ENCODE data around the gene CP.
A peak's percentile ranks its signal among the peaks of the same experiment; 100 is the strongest.

The CP gene

DNA sequence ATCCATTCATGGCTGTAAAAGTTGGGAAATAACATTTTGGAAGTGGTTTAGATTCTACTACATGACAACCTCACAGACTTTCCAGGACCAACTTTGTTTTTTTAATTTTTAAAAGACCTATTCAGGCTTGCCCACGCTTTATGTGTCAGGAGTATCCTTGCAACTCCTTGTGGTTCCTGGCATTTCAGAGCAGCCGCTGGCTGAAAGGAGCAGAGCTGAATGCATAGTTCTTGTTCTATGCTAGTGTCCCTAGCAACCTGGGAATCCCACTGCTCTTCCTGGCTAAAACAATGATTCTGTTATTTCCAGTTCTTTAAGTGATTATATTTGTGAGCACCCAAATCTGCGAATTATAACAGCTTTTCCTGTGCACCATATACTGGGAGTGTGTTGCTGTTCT, 34.9 kb downstream of the CP start:
- no peak for DNase-seq (ENCODE audit: low read depth in 3 of 3, low spot score in 1 of 3)

DNA sequence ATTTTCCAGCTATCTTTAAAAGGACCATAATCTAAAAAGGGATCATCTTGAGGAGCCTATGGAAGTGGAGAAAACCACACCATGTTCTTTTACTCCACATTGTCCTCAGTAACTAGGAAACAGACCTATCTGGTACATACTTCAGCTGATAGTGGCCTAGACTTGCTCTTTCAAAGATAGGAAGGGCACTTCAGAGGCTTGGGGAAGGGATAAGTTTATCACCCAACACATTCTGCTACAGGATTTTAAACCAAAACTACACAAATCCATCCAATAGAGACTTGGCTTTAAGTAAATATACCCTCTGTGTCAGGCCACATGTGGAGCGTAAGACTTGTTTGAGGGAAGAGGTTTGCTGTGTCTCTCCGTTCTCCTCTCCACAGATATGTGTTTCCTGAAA, 35.4 kb downstream of the CP start:
- no peak for DNase-seq (ENCODE audit: low read depth in 3 of 3, low spot score in 1 of 3)

DNA sequence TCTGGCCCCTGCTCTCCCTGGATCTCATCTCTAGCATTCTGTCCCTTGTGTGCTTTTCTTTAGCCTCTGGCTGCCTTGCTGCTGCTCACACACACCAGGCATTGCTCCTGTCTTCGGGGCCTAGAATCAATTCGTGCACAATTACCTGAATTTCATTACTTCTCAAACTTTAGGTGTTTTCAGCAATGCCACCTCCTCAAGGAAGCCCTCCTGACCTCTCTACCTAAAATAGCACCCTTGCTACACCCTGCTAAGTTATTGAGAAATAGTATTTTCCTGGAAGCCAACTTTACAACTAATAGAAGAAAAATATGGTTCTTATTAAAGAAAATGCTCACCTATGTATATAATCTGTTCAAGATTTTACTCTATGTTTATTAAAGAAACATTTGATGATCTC, 40.4 kb downstream of the CP start:
- no peak for DNase-seq (ENCODE audit: low read depth in 3 of 3, low spot score in 1 of 3)

DNA sequence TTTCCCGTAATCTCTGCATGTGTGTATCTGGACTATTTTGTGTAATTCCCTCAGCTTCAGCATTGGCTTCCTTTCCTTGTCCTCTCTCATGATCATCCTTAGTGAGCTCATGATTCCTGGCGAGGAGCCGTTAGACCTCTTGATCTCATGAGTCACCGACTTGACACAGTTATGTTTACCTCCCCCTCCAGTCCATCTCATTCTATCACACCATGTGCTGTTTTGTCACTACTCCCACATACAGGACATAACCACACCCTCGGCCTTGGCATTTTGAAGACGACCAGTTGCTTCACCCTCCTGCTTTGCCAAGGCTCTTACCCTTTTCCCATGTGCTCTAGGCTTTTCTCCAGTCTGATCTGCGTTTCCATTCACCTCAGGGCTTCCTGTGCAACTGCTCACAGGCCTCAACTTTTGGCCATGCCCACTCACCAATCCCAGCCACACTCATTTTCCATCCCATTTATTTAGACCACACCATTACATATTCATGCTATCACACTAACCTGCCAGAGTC, 41.5 kb downstream of the CP start:
- DNase-seq (ENCODE audit: low read depth in 3 of 3, low spot score in 1 of 3): no peak

DNA sequence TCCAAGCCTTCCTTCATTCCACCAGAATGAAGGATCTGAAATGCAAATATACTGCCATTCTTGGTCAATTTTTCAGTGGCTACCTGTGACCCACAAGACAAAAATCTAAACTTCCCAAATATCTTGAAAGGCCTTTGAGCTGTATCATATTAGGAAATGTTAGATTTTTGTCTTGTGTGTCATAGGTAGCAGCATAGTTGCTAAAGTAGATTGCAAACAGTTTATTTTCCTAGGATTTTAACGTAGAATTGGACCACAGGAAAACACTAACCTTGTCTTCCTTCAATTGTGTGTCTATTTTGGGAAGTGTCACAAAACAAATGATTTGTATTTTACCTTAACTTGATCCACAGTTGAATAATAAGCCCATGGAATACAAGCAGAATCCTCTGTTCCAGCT, 42.4 kb downstream of the CP start:
- no peak for DNase-seq (ENCODE audit: low read depth in 3 of 3, low spot score in 1 of 3)

DNA sequence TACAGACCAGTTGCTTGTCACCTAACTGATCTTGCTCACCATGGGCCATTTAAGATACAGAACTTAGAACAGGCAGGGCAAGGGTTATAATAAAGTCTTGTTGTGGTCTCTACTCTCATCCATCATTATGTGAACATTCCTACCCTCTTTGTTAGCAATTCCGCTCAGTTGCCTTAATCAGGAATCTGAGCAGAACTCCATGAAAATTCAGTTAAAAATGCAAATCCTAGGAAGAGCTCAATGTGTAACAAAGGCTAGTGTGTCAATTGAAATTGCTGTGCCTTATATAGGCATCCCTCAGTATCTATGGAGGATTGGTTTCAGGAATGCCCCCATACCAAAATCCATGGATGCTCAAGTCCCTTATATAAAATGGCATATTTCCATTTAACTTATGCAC, 44.5 kb downstream of the CP start:
- no peak for DNase-seq (ENCODE audit: low read depth in 3 of 3, low spot score in 1 of 3)

DNA sequence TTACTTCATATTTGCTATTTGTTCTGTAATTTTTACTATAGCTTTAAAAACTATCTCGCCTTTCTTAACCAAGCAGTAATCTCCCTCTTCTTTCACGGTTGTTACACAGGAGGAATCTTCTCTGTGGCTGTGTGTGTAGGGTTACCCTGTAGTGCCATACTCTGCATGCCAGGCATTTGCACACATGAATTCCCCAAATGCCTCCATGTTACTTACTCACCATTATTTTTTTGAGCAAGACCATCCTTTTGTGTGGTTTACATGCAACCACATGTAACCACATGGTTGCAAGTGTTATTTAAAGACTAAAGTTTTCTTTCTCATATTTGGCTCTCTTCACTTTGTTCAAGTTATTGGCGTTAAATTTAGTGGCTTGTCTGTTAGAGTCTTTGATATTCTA, 46.7 kb downstream of the CP start:
- DNase-seq (ENCODE audit: low read depth in 3 of 3, low spot score in 1 of 3): no peak

DNA sequence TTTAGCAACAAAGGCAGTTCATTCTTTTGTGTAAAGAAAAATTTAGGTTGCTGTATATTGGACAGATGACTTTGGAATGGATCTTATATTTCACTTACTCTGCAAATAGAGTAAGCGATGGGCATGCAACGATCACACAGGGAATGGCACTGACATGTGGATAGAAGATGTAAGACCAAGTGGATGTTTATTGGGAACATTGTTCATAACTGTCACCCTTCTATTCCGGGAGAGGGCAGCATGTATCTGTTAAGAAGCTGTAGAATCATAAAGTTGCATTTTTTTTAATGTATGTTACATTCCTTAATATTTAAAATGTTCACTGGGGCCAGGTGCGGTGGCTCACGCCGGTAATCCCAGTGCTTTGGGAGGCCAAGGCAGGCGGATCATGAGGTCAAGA, 51.0 kb downstream of the CP start:
- no peak for DNase-seq (ENCODE audit: low read depth in 3 of 3, low spot score in 1 of 3)

DNA sequence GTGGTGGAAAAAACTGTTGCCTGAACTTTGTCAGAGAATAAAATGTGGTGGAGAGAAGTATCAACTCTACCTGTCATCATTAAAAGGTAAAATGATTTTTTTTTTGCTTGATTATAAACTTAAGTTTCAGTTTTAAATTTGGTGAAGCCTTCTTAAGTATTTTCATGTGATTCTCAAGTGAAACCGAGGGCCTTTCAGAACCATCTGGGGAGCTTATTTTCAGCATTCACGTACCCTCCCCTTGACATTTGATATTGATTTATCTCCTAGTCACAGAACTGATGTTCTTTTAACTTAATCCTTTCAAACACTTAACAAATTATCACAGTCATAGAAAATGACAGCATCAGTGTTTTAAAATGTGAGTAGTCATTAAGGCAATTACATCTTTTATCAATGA, 53.7 kb downstream of the CP start:
- DNase-seq (ENCODE audit: low read depth in 3 of 3, low spot score in 1 of 3): no peak

DNA sequence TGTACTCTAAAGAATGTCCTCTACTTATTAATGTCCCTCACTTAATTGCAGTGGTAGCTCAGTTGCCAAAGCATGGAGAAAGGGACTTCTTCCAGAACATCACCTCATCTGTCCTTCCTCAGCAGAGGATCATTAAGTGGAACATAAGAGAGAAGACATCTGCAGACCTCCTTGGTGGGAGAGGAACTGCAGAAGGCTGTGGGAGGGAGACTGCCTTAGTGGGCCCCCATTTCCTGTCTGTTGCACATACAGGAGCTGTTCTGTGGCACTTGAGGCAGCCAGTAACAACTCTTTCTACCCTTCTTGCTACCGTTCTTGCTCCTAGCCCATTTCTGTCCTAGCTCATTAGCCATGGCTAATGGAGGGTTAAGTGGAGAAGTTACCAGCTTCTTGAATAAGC, 58.6 kb downstream of the CP start:
- no peak for DNase-seq (ENCODE audit: low read depth in 3 of 3, low spot score in 1 of 3)

DNA sequence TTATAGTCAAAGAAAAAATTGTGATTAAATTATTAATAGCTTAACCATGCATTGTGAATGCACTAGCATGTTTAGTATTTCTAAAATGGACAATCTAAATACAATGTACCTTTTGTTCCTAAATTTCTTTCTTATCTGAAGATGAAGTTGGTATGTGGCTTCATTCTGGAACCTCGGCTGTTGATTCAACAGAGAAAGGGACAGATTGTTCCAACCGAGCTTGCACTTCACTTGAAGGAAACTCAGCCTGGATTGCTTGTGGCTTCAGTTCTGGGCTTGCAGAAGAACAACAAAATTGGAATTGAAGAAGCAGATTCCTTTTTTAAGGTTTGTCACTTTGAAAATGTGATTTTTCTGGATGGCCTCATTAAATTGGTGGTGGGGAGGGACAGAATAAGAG, 59.6 kb downstream of the CP start:
- no peak for DNase-seq (ENCODE audit: low read depth in 3 of 3, low spot score in 1 of 3)

DNA sequence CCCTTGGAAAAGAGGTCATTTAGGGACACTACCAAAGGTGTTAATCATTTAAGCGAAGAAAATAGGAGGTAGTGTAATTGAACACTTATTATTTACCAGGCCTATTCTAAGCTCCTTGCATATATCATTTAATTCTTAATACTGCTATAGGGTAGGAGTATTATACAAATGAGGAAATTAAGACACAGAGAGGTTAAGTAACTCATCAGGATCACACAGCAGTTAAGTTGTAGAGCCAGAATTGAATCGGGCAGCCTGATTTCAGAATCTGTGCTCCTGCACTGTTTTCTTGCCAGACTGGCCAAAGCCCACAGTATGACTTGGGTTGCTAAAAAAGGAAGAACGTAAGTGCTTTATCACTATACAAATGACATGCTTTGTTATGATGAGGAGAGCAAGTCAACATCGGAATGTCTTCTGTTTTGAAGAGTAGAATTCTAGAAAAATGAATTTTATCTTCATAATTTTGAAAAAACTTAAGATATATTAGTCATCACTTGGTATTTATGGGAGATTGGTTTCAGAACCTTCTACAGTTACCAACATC, 60.8 kb downstream of the CP start:
- DNase-seq (ENCODE audit: low read depth in 3 of 3, low spot score in 1 of 3): no peak

DNA sequence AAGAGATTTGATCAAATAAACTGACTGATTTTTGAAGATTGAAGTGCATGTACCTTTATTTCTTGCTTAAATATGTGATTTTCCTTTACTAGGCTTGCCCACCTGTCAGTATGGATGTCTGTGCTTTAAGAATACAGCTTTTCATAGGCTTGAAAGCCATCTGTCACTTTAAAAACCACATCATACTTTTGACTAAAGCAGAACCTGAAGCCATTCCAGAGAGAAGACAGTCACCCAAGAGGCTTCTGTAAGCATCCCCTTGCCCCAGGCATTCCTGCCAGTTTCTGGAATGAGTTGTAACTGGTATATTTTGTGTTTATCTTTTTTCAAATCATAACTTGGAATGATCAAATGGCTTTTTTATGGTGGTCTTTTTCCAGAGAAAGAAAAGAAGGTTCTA, 68.2 kb downstream of the CP start:
- DNase-seq (ENCODE audit: low read depth in 3 of 3, low spot score in 1 of 3): no peak

DNA sequence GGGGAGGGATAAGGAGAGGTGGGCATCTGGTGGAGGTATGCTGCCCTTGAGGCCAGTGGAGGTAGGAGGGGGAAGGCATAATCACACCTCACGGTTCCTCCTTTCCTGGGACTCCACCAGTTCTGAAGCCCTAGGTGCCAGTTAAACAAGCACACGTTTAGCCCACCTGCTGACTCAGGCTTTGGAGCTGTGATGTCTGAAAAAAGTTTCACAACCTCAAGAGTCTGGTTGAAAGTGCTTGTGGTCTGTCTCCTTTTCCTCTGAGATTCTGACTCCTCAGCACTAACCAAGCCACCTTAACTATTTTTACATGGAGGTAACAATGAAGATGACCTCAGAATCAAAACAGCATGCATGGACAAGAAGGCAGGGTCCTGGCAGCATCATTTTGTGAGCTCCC, 69.2 kb downstream of the CP start:
- no peak for DNase-seq (ENCODE audit: low read depth in 3 of 3, low spot score in 1 of 3)

DNA sequence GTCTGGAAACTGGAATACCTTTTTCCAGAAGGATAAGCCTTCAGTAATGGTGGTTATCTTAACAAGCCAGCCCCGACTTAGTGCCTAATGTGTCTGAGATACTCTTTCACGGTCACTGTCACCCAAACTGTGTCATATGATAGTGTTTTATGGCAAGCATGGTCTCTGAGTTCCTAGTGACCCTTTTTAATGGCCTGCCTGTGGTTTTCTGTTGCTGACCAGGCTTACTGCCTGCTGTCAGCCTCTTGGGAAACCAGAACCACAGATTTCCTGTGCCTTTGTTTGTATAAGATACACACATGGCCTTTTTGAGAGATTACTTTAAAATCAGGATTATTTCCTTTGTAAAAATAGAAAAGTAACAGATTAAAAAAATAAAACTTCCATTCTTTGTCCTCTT, 69.8 kb downstream of the CP start:
- DNase-seq (ENCODE audit: low read depth in 3 of 3, low spot score in 1 of 3): no peak

DNA sequence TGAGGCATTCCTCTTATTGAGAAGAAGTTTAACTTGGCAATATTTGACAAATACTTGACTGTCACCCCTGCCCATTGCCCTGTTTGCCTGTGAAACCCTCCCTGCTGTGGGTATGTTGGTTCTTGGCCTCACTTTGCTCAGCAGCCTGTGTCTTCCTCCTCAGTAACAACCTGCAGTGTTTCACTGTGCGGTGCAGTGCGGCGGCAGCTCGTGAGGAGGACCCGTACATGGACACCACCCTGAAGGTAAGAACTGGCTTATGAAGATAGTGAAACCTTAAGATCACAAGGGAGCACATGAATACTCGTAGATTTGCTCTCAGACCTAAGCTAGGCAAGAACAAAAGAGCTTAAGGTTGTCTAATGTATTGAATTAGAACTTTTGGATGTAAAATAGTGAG, 71.2 kb downstream of the CP start:
- DNase-seq (ENCODE audit: low read depth in 3 of 3, low spot score in 1 of 3): no peak

DNA sequence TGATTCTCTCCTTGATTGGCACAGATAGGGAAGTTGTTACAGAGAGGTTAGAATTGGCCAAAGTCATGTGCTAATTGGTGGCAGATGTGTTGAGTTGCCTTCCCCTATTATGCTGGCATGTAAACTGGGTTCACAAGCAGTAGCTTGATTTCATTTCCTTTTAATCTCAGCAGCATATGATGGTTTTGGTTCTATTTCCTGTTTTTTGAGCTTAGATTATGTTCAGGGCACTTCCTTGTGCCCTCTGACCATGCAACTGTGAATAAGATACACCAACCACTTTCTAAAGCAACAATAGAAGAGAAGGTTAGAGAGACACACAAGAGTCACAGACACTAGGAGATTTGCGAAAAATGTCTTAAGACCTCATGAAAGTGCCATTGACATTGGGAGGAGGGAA, 75.7 kb downstream of the CP start:
- DNase-seq (ENCODE audit: low read depth in 3 of 3, low spot score in 1 of 3): no peak

DNA sequence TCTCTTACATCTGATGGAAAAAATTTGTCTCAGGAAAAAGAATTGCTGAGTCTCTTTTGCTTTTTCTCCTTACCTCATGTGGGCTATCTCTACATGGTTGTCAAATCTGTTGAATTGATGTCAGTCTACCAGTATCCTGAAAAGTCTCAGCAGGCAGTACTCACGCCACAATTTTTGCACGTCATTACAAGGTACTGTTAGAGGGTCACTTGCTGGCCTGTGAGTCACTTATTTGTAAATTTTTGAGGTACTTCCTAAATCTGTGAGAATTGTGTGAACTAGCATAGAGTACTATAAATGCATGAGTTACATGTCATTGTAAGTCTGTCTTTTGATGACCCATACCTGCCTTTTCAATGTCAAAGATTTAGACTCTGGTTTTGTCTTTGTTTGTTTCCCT, 76.3 kb downstream of the CP start:
- DNase-seq (ENCODE audit: low read depth in 3 of 3, low spot score in 1 of 3): no peak

DNA sequence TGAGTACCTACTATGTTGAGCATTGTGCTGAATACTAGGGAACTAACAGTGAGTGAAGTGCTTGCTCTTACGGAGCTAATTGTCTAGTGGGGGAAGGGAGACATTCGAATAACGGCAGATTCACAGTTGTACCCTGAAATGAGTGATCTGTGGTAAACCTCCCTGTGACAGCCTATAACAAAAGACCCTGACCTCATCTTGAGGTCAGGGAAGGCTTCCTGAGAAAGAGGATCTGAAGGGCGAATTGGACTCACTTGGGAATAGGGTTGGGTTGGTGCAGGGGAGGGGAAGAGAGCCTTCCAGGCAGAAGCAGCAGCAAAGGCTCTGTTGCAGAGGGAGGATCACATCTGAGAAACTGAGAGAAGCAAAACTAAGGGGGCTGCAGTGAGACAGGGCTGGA, 78.9 kb downstream of the CP start:
- DNase-seq (ENCODE audit: low read depth in 3 of 3, low spot score in 1 of 3): no peak

DNA sequence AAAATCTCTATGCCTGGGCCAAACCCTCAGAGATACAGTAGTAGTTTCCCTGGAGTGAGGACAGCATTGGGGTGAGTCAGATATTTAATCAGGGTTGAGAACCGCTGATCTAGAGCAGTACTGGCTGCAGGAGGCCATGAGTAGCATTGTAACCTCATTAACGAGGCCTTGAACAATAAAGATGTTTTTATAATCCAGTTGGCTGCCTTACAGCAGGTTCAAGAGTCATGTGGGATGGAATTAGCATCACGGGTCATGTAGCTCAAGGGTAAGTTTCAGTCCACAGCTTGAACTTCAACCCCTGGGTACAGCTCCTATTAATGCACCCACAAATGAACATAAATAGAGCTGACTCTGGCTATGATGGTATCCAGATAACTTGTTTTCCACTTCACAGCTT, 87.1 kb downstream of the CP start:
- DNase-seq (ENCODE audit: low read depth in 3 of 3, low spot score in 1 of 3): no peak

DNA sequence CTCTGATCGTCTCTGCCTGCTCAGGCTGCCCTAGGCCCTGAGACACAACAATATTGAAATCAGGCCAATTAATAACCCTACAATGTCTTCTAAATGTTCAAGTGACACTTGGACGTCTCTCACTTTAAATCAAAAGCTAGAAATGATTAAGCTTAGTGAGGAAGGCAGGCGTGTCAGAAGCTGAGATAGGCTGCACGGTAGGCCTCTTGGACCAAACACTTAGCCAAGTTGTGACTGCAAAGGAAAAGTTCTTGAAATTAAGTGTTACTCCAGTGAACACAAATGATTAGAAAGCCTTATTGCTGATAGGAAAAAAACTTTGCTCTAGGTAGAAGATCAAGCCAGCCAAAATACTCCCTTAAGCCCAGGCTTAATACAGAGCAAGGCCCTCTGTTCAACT, 90.0 kb downstream of the CP start:
- DNase-seq (ENCODE audit: low read depth in 3 of 3, low spot score in 1 of 3): no peak

DNA sequence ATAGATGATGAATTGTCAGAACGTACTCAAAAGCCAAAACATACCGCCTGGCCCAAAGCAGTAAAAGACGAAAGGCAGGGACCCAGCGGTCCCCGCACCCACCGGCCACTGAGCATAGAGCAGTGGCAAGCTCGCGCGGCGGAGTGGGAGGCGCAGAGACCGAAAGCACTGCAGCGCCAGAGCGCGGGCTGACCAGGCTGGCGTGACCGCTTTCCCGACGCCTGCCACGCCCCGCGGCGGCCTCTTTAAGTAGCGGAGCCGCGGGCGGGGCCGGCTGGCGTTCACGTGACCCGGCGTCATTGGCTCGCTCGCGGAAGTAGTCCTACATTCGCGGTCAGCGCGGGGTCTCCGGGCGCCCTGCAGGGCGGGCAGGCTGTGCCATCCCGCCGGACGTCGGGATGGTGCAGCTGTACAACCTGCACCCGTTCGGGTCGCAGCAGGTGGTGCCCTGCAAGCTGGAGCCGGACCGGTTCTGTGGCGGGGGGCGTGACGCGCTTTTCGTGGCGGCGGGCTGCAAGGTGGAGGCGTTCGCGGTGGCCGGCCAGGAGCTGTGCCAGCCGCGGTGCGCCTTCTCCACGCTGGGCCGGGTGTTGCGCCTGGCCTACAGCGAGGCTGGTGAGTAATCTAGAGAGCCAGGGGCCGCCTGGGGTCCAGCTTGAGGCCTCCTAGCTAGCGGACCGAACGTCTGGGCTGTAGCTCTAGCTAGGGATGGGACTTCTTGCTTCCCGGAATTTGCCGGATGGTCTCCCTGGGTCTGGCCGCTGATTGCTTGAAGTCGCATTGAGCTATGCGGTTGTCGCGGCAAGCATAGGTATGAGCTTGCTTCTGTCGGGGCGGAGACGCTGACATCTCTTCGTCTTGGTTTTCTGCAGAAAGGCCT, 92.1 kb downstream of the CP start, which contains the start of gene HPS3:
HPS3 (plus strand) TSS at position 313 of the 880 bp plus-strand sequence; CDS start at position 399, 86 bp downstream.
- DNase-seq (ENCODE audit: low read depth in 3 of 3, low spot score in 1 of 3): peak; percentile 38 to 64 (median 49)

DNA sequence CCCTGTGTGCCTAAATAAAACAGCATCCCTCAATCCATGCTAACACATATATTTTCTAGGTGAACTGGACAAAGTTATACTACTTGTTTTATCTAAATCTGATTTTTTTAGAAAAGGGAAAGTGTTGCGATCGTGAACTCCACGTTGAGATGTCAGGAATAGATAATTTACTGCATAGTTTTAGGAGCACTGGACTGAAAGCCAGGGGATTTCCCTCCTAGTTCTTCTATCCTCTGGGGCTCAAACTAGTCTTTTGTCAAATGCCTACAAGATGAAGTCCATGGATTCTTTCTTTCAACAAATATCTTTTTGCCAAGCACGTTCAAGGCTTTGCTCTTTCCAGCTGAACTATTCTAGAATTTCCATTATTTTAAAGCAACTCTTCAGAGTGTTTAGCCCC, 92.8 kb downstream of the CP start:
- no peak for DNase-seq (ENCODE audit: low read depth in 3 of 3, low spot score in 1 of 3)

Data from stimulated activated CD4-positive, alpha-beta T cell treated with anti-CD3 and anti-CD28 coated beads, TNF-alpha, amount 100 ng/mL, for 1 hour (primary cell).